Measurements from ENCODE around the gene C10orf90.

Gene C10orf90

GRCh38 chr10:126599949-126600682, 70.4 kb downstream of the C10orf90 start:
- H3K4me3 ChIP-seq (ENCODE audit: low read length, poor library complexity, severe bottlenecking), result no peak overlapping the region
- no peak overlapping the region for H3K9ac ChIP-seq (ENCODE audit: low read depth, low read length, poor library complexity, severe bottlenecking)
- no peaks in the 10 kb centered on the region for H3K27me3 ChIP-seq (ENCODE audit: insufficient read depth, low read length, poor library complexity, severe bottlenecking)
- H3K36me3 ChIP-seq (ENCODE audit: insufficient read depth, low read length), result no peaks in the 10 kb centered on the region
- no peaks in the 10 kb centered on the region for H4K20me1 ChIP-seq (ENCODE audit: insufficient read depth, low read length, poor library complexity, severe bottlenecking)
- peaks cover 4% of the 10 kb centered on the region; the same call in 1 of the 2 replicates for H3K9me3 ChIP-seq (ENCODE audit: insufficient read depth, low read depth, low read length)
- no peak overlapping the region for H2AFZ ChIP-seq (ENCODE audit: low read length)
- H3K4me1 ChIP-seq (ENCODE audit: insufficient read depth, low read length, poor library complexity, severe bottlenecking), result no peaks in the 10 kb centered on the region
- H3K79me2 ChIP-seq (ENCODE audit: insufficient read depth, low read length), result no peaks in the 10 kb centered on the region
- TF ChIP-seq EZH2phosphoT487 (IDR thresholded peaks at IDR 0.05; ENCODE audit: borderline replicate concordance), result no peak
- TF ChIP-seq, protein P1, sequence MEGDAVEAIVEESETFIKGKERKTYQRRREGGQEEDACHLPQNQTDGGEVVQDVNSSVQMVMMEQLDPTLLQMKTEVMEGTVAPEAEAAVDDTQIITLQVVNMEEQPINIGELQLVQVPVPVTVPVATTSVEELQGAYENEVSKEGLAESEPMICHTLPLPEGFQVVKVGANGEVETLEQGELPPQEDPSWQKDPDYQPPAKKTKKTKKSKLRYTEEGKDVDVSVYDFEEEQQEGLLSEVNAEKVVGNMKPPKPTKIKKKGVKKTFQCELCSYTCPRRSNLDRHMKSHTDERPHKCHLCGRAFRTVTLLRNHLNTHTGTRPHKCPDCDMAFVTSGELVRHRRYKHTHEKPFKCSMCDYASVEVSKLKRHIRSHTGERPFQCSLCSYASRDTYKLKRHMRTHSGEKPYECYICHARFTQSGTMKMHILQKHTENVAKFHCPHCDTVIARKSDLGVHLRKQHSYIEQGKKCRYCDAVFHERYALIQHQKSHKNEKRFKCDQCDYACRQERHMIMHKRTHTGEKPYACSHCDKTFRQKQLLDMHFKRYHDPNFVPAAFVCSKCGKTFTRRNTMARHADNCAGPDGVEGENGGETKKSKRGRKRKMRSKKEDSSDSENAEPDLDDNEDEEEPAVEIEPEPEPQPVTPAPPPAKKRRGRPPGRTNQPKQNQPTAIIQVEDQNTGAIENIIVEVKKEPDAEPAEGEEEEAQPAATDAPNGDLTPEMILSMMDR (conservative IDR thresholded peaks at IDR 0.05; ENCODE audit: low read length), result no peak
- no peak overlapping the region for H3K4me2 ChIP-seq (ENCODE audit: low read depth, low read length, poor library complexity, severe bottlenecking)
- no peaks in the 10 kb centered on the region for H3K9me2 ChIP-seq (replicated peaks; ENCODE audit: low read depth, low read length)
- no peaks in the 10 kb centered on the region for H3F3A ChIP-seq (ENCODE audit: low read depth)

- H3K9me2 ChIP-seq (replicated peaks; ENCODE audit: low read depth, low read length), result no peaks in the 10 kb centered on the region
- no peaks in the 10 kb centered on the region for H3K27me3 ChIP-seq (ENCODE audit: insufficient read depth, low read length, poor library complexity, severe bottlenecking)
- no peaks in the 10 kb centered on the region for H3K4me1 ChIP-seq (ENCODE audit: insufficient read depth, low read length, poor library complexity, severe bottlenecking)
- peaks cover 4% of the 10 kb centered on the region; the same call in 1 of the 2 replicates for H3K9me3 ChIP-seq (ENCODE audit: insufficient read depth, low read depth, low read length)
- H4K20me1 ChIP-seq (ENCODE audit: insufficient read depth, low read length, poor library complexity, severe bottlenecking), result no peaks in the 10 kb centered on the region
- H3K9ac ChIP-seq (ENCODE audit: low read depth, low read length, poor library complexity, severe bottlenecking), result no peak overlapping the region
- no peak overlapping the region for H2AFZ ChIP-seq (ENCODE audit: low read length)
- H3K4me3 ChIP-seq (ENCODE audit: low read length, poor library complexity, severe bottlenecking), result no peak overlapping the region
- H3K4me2 ChIP-seq (ENCODE audit: low read depth, low read length, poor library complexity, severe bottlenecking), result no peak overlapping the region
- no peaks in the 10 kb centered on the region for H3K79me2 ChIP-seq (ENCODE audit: insufficient read depth, low read length)
- TF ChIP-seq, protein P1 (conservative IDR thresholded peaks at IDR 0.05; ENCODE audit: low read length), result peak; percentile 40; the same call in 1 of the 2 replicates
- no peak for TF ChIP-seq EZH2phosphoT487 (IDR thresholded peaks at IDR 0.05; ENCODE audit: borderline replicate concordance)
- H3F3A ChIP-seq (ENCODE audit: low read depth), result no peaks in the 10 kb centered on the region
- H3K36me3 ChIP-seq (ENCODE audit: insufficient read depth, low read length), result no peaks in the 10 kb centered on the region
Measured at GRCh38 chr10:126598009-126598408, 72.5 kb downstream of the C10orf90 start.

DNA sequence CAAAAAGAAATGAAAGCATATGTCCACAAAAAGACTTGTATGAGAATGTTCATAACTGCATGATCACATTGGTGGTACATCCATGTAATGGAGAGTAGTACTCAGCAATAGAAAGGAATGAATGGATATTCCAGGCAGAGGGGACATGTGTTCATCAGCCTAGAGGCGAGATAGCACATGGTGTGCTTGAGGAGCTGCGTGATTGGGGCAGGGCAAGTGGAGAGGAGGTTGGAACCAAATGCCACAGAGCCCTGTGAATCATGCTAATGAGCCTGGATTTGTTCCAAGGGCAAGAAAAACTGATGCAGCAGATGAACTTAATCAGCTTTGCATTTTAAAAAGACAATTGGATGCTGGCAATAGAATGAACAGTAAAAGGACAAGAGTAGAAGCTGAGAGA, 73.3 kb downstream of the C10orf90 start:
- H2AFZ ChIP-seq (ENCODE audit: low read length), result no peak overlapping the region
- no peaks in the 10 kb centered on the region for H4K20me1 ChIP-seq (ENCODE audit: insufficient read depth, low read length, poor library complexity, severe bottlenecking)
- no peaks in the 10 kb centered on the region for H3K79me2 ChIP-seq (ENCODE audit: insufficient read depth, low read length)
- H3K27me3 ChIP-seq (ENCODE audit: insufficient read depth, low read length, poor library complexity, severe bottlenecking), result no peaks in the 10 kb centered on the region
- H3K36me3 ChIP-seq (ENCODE audit: insufficient read depth, low read length), result no peaks in the 10 kb centered on the region
- no peak overlapping the region for H3K9ac ChIP-seq (ENCODE audit: low read depth, low read length, poor library complexity, severe bottlenecking)
- H3K4me3 ChIP-seq (ENCODE audit: low read length, poor library complexity, severe bottlenecking), result no peak overlapping the region
- no peak overlapping the region for H3K4me2 ChIP-seq (ENCODE audit: low read depth, low read length, poor library complexity, severe bottlenecking)
- H3K4me1 ChIP-seq (ENCODE audit: insufficient read depth, low read length, poor library complexity, severe bottlenecking), result no peaks in the 10 kb centered on the region
- peaks cover 4% of the 10 kb centered on the region; the same call in 1 of the 2 replicates for H3K9me3 ChIP-seq (ENCODE audit: insufficient read depth, low read depth, low read length)
- no peaks in the 10 kb centered on the region for H3F3A ChIP-seq (ENCODE audit: low read depth)
- no peak for TF ChIP-seq EZH2phosphoT487 (IDR thresholded peaks at IDR 0.05; ENCODE audit: borderline replicate concordance)
- TF ChIP-seq, protein P1 (conservative IDR thresholded peaks at IDR 0.05; ENCODE audit: low read length), result no peak
- H3K9me2 ChIP-seq (replicated peaks; ENCODE audit: low read depth, low read length), result no peaks in the 10 kb centered on the region
